Measurements from ENCODE around the gene ATP10D.
A peak's percentile ranks its signal among the peaks of the same experiment; 100 is the strongest.

ATP10D gene

GRCh38 chr4:47561331-47561730, 76.3 kb downstream of the ATP10D start:
- DNase-seq (ENCODE audit: low read depth): no peak
- no peak overlapping the region for H3K4me3 ChIP-seq (ENCODE audit: low read length)
- no peak for TF ChIP-seq CTCF (conservative IDR thresholded peaks at IDR 0.05; ENCODE audit: low read length)

DNA sequence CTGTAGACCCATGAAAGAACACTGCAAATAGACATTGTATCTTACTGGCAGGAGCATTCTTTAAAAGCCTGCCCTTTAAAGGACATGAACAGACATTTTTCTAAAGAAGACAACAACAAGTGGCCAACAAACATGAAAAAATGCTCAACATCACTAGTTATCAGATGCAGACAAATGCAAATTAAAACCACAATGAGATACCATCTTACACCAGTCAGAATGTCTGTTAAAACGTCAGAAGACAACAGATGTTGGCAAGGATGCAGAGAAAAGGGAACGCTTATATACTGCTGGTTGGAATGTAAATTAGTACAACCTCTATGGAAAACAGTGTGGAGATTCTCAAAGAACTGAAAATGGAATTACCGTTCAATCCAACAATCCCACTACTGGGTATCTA, 77.2 kb downstream of the ATP10D start:
- TF ChIP-seq CTCF (conservative IDR thresholded peaks at IDR 0.05; ENCODE audit: low read length): no peak
- peak; percentile 29 for DNase-seq (ENCODE audit: low read depth)
- no peak overlapping the region for H3K4me3 ChIP-seq (ENCODE audit: low read length)

GRCh38 chr4:47566566-47566965, 81.5 kb downstream of the ATP10D start:
- DNase-seq (ENCODE audit: low read depth): no peak
- no peak overlapping the region for H3K4me3 ChIP-seq (ENCODE audit: low read length)
- no peak for TF ChIP-seq CTCF (conservative IDR thresholded peaks at IDR 0.05; ENCODE audit: low read length)

DNA sequence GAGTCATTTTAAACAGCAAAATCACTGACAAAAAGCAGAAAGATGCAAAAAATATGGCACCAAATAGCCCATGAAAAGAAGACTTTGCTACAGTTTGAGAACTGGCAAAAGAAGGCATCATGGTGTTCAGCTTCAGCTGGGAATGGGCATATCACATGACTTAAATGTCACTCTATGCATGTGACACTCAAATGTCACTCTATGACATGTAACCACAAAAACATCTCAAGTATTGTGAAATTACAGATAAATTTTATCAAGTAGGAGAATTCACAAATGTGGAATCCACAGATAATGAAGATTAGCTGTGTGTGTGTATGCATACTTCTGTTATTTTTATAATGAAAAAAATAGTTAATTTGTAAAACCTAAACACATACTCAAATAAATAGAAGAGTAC, 81.9 kb downstream of the ATP10D start:
- no peak for TF ChIP-seq CTCF (conservative IDR thresholded peaks at IDR 0.05; ENCODE audit: low read length)

GRCh38 chr4:47567511-47567910, 82.4 kb downstream of the ATP10D start:
- TF ChIP-seq CTCF (conservative IDR thresholded peaks at IDR 0.05; ENCODE audit: low read length): no peak
- DNase-seq (ENCODE audit: low read depth): no peak
- no peak overlapping the region for H3K4me3 ChIP-seq (ENCODE audit: low read length)

More for the DNA sequence above, 81.9 kb downstream of the ATP10D start:
- no peak for DNase-seq (ENCODE audit: low read depth)
- no peak overlapping the region for H3K4me3 ChIP-seq (ENCODE audit: low read length)

DNA sequence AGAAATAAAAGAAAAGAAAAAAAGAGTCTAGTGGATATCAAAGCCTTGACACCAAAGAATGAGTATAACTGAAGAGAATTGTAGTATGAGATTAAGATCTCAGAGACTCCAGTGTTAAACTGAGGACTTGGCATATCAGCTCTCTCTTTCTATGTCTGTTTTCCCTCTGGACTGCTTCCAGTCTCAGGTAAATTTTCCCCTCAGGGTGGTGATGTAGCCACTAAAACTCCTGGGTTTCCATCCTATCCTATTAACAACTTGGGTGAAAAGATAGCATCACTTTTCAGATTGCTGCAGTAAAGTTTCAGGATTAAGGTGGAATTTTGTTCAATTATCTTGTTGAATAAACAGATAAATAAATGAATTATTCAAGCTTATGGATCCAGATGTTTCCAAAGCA, 85.7 kb downstream of the ATP10D start:
- TF ChIP-seq CTCF (conservative IDR thresholded peaks at IDR 0.05; ENCODE audit: low read length): no peak
- DNase-seq (ENCODE audit: low read depth): no peak

GRCh38 chr4:47572981-47573380, 87.9 kb downstream of the ATP10D start:
- DNase-seq (ENCODE audit: low read depth): no peak
- TF ChIP-seq CTCF (conservative IDR thresholded peaks at IDR 0.05; ENCODE audit: low read length): no peak

More for the DNA sequence above, 85.7 kb downstream of the ATP10D start:
- H3K4me3 ChIP-seq (ENCODE audit: low read length): no peak overlapping the region

More at GRCh38 chr4:47572981-47573380, 87.9 kb downstream of the ATP10D start:
- no peak overlapping the region for H3K4me3 ChIP-seq (ENCODE audit: low read length)
